ENCODE results near the gene ADAMTS2.
"Not testable (repeated sequence)": the region's sequence is repeated elsewhere in the genome, so short reads cannot be mapped to it uniquely, and the experiment has no call there.

ADAMTS2 gene

GRCh38 chr5:179217356-179217755 lies 127.9 kb downstream of the ADAMTS2 start:
- no peak for DNase-seq (ENCODE audit: low read depth in 2 of 2)

- not testable (repeated sequence) for DNase-seq (ENCODE audit: low read depth in 2 of 2)
These were observed 128.9 kb downstream of the ADAMTS2 start for GRCh38 chr5:179216381-179216780.

DNA sequence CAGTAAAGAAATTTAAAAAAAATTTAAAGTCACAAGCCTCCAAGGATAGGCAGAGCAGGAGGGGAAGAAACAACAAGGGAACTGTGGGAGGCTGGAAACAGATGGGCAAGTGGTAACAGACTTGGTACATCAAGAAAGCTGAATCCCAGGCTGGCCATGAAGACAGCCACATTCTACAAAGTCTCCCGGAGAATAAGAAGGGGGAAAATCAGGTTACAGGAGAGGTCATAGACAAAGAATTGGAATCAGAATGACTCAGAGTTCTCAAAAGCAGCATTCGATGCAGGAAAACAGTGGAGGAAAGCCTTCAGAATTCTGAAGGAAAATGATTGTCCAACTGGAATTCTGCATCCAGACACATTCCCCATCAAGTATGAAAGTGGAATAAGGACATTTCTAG lies 129.7 kb downstream of the ADAMTS2 start:
- no peak for DNase-seq (ENCODE audit: low read depth in 2 of 2)

GRCh38 chr5:179214678-179215077 lies 130.6 kb downstream of the ADAMTS2 start:
- no peak for DNase-seq (ENCODE audit: low read depth in 2 of 2)

DNA sequence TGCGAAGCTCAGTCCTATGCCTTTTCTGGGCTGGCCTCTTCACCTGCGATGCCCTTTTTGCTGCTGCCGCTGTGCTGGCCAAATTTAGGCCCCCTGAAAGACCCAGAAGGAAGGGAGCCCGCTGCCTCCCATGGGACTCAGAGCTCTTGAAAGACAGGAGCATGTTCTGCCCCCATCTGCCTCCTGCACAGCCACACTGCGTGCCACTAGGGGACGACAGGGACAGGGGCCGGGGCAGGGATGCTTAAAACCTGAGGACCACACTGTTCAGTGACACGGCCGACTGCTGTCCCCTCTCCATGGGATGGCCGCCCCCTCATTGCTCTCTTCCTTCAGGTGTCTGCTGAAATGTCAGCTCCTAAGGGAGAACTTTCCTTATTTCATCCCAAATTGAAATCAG lies 132.4 kb downstream of the ADAMTS2 start:
- no peak for DNase-seq (ENCODE audit: low read depth in 2 of 2)

DNA sequence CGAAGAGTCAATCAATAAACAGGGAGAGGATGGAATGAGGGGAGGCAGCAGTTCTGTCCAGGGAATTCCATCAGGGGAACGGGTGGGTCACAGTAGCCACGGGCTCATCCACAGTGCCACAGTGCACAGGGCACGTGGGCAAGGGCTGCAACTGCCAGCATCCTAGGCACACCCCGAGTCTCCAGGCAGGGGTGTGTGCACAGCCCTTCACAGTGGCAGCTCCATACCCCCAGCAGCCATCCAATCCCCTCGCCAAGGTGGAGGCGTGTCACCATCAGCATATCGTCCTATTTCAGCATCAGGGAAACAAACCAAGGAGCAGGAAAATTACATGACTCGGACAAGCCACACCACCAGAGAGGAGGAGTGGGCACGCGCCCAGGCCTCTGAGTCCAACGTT lies 133.6 kb downstream of the ADAMTS2 start:
- no peak for DNase-seq (ENCODE audit: low read depth in 2 of 2)

DNA sequence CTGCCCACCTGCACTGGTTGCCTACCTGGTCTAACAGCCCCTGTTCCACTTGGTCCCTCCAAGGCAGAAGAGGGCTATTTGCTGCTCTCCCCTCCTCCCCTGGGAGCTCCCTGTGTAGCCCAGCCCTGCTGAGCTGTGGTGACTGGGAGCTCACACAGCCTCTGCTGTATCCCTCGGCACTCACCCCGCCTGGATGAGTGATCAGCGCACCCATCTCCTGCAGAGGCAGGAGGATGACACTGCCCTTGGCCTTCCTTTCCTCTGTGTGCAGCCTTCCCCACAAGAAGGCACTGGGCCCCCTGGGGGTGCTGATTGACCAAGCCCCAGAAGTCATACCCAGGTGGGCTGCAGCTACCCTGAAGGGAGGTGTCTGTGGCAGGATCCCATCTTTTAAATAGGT lies 134.2 kb downstream of the ADAMTS2 start:
- DNase-seq (ENCODE audit: low read depth in 2 of 2) = no peak

DNA sequence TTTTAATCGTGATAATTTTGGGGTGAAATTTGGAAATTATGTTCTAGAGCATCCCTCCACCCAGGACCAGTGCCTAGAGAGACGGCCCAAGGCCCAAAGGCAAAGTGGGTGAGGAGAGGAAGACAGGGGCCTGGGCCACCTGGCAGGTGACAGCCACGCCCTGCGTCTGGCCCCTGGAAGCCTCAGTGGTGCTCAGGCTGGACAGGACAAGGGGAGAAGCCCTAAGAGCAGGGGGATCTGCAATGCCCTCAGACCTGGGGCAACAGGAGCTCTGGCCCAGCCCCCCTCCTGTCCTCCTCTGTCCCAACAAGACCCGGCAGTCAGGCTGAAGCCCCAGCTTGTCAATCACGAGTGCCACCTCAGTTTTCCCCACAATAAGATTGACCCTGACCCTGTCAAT lies 134.8 kb downstream of the ADAMTS2 start:
- no peak for DNase-seq (ENCODE audit: low read depth in 2 of 2)

- no peak for DNase-seq (ENCODE audit: low read depth in 2 of 2)
These were observed 135.7 kb downstream of the ADAMTS2 start for GRCh38 chr5:179209359-179210150.

- DNase-seq (ENCODE audit: low read depth in 2 of 2) = no peak
These were observed 136.4 kb downstream of the ADAMTS2 start for GRCh38 chr5:179208706-179209358.

GRCh38 chr5:179207920-179208705 lies 137.1 kb downstream of the ADAMTS2 start:
- no peak for DNase-seq (ENCODE audit: low read depth in 2 of 2)

DNA sequence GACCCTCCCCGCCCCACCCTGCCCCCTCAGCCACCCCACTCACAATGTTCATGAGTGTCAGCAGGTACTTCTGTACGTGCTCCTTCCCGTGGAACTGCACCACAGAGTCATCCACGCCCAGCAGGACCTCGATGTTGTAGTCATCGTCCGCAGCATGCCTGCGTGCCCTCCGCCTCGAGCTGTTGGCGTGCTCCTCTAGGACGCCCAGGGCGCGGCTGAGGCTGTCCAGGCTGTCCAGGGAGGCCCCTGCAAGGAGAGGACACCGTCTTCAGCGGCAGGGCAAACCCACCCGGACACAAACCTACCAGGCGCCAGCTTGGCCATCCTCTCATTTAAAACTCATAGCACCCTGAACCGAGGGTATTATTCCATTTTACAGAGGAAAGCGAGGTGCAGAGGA lies 137.8 kb downstream of the ADAMTS2 start:
- no peak for DNase-seq (ENCODE audit: low read depth in 2 of 2)

DNA sequence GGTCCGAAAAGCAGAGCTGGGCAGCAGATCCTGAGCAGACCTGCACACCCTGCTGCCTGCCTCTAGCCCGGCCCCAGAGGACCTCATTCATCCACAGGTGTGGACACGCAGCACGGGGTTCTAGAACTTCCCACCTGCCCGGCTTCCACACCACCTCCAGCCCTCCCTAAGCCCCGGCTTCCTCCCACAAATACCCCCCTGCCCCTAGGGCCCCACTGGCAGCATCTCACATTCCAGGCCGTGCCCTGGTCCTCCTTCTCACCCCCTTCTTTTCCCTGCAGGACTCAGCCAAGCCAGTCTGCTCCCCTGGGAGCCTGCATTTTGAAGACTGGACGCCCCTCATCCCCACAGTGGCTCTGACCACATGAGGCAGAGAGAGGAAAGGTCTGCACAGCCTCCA lies 138.9 kb downstream of the ADAMTS2 start:
- no peak for DNase-seq (ENCODE audit: low read depth in 2 of 2)

- DNase-seq (ENCODE audit: low read depth in 2 of 2) = no peak
These were observed 140.0 kb downstream of the ADAMTS2 start for GRCh38 chr5:179205277-179205676.

- DNase-seq (ENCODE audit: low read depth in 2 of 2) = no peak
These were observed 140.7 kb downstream of the ADAMTS2 start for GRCh38 chr5:179204572-179204971.

GRCh38 chr5:179203248-179203647 lies 142.0 kb downstream of the ADAMTS2 start:
- no peak for DNase-seq (ENCODE audit: low read depth in 2 of 2)

GRCh38 chr5:179201986-179202385 lies 143.3 kb downstream of the ADAMTS2 start:
- DNase-seq (ENCODE audit: low read depth in 2 of 2) = no peak

DNA sequence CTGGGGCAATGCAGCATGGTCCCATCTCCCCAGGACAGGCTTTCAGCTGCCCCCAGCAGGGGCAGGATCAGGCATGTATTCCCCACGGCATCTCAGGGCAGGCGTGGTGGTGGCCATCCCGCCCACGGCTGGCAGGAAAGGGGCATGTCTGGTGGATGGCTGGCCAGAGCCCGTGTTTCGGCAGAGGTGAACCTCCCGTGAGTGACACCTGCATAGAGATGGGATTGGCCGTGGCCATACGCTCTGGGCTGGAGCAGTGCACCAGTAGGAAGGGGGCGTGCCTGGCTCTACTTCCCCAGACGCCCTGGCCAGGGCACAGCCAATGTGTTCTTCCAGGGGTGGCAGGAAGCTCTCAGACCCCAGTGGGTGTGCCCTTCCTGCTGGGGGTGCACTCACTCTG lies 146.0 kb downstream of the ADAMTS2 start:
- no peak for DNase-seq (ENCODE audit: low read depth in 2 of 2)

DNA sequence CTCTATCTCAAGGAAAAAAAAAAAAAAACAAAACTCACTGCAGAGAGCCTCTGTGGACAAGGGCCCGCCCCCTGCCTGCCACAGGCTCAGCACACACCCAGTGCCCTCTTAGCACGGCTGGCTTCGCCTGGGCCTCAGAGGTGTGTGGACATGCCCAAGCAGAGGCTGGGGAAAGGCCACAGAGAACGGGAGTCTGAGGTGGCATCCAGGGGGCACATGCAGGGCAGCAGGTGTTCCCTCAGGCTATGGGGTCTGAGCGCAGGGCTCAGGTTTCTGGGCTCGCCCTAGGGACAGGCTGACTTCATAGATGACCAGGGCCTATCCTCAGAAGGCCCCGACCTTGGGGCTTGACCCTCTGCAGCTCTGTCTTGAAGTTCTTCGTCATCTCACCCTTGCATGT lies 146.4 kb downstream of the ADAMTS2 start:
- no peak for DNase-seq (ENCODE audit: low read depth in 2 of 2)

DNA sequence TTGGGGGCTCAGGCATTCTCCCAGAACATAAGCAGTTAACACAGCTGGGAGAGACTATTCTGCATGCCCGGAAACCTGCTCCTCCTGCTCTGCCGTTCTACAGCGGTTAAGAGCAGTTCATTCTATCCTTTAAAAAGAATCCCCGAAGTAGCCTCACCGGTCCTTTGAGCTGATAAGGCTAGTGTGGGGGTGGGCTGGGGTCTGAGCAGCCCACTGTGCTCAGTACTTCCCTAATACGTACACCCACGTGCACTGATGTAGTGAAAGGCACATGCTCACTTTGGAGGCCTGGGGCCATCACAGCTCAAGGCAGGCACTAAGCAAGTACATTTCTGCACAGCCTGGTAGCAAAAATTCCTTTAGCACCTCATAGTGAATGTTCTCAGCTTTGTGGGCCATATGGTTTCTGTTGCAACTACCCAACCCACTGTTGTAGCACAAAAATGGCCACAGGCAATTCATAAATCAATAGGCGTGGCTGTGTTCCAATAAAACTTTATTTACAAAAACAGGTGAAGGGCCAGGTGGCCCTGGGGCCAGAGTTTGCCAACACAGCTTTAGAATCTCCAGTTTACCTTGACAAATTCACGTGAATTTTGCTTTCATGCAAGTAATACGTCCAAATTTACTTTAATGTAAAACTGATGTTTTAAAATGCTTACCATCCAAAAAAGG lies 148.7 kb downstream of the ADAMTS2 start:
- no peak for DNase-seq (ENCODE audit: low read depth in 2 of 2)

DNA sequence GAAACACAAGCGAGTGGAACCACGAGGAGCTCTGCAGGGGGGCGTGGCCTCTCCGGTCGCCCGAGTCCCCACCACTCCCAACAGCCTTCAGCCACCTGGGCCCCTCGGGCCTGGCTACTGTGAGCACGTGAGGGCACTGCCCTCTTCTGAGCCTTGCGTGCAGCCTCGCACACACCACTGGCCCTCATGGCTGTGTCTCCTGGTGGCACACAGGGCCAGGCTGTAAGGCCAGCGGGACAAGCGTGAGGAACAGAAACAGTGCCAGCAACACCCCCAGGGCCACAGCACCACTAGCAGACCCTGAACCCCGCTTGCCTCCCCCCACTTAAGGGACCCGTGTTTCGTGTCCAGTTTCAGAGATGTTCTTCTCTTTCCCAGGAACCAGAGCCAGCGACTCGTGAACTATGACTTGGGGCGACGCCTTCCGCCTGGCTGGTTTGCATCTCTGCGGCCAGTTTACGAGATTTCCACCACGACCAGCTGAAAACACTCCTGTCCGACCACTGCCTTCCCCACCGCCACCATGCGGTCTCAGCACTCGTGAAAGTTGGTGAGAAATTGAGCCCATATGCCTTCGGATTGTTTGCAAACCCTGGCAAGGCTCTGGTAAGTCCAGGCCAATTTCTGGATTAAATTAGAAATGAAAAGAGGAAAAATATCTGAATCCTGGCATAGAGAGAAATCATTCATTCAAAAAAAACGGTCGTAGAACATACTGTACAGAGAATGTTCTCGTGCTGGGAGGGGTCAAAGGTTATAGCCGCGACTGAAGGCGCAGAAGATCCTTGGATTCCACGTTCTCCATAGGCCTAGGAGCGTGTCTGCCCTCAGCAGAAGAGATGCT lies 149.5 kb downstream of the ADAMTS2 start:
- DNase-seq (ENCODE audit: low read depth in 2 of 2) = no peak
